Measurements from ENCODE around the gene CATSPER1.

GRCh38 chr11:65997286-65997685, 29.0 kb downstream of the CATSPER1 start:
- TF ChIP-seq, protein P1, sequence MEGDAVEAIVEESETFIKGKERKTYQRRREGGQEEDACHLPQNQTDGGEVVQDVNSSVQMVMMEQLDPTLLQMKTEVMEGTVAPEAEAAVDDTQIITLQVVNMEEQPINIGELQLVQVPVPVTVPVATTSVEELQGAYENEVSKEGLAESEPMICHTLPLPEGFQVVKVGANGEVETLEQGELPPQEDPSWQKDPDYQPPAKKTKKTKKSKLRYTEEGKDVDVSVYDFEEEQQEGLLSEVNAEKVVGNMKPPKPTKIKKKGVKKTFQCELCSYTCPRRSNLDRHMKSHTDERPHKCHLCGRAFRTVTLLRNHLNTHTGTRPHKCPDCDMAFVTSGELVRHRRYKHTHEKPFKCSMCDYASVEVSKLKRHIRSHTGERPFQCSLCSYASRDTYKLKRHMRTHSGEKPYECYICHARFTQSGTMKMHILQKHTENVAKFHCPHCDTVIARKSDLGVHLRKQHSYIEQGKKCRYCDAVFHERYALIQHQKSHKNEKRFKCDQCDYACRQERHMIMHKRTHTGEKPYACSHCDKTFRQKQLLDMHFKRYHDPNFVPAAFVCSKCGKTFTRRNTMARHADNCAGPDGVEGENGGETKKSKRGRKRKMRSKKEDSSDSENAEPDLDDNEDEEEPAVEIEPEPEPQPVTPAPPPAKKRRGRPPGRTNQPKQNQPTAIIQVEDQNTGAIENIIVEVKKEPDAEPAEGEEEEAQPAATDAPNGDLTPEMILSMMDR (IDR thresholded peaks at IDR 0.05 in 8 of 11, conservative IDR thresholded peaks at IDR 0.05 in 3 of 11), result no peak
- TF ChIP-seq POLR2AphosphoS5 (IDR thresholded peaks at IDR 0.05), result no peak
- TF ChIP-seq POLR2A (IDR thresholded peaks at IDR 0.05), result no peak
